Endothelial cell of umbilical vein (primary cell): ENCODE data around the gene GIT2.

Experiments used
- CTCF ChIP-seq, 2 donors: IDR thresholded peaks; 1 replicate in 1 of 2; 2 replicates in 1 of 2; pipeline ENCODE4 v1.5.1; 2011; ENCODE audit warnings: low read length in 2 of 2, mild to moderate bottlenecking in 2 of 2, moderate library complexity in 2 of 2, control low read depth in 1 of 2, inconsistent platforms in 1 of 2, low read depth in 1 of 2; ENCODE audit not compliant: insufficient read depth in 1 of 2; ENCODE audit errors: extremely low read depth in 1 of 2
- GATA2 ChIP-seq: IDR thresholded peaks from 2 replicates; pipeline ENCODE4 v1.7.0; 2011; ENCODE audit warnings: low read depth, mild to moderate bottlenecking, moderate library complexity, mixed read lengths, low read length; ENCODE audit not compliant: insufficient read length, insufficient read depth
- MAX ChIP-seq: IDR thresholded peaks from 2 replicates; pipeline ENCODE4 v1.6.1; 2011; ENCODE audit not compliant: insufficient read depth, insufficient read length
- MYC ChIP-seq: IDR thresholded peaks from one replicate; pipeline ENCODE4 v1.6.1; 2011; ENCODE audit warnings: mild to moderate bottlenecking, low read depth, low read length
- POLR2AphosphoS5 ChIP-seq: IDR thresholded peaks from 2 replicates; pipeline ENCODE4 v1.6.1; 2012; ENCODE audit warnings: low read depth, mild to moderate bottlenecking, control low read depth, low read length, moderate library complexity; ENCODE audit not compliant: insufficient read depth

- TF ChIP-seq CTCF (IDR thresholded peaks at IDR 0.05; ENCODE audit: extremely low read depth in 1 of 2, insufficient read depth in 1 of 2, low read depth in 1 of 2, low read length in 2 of 2): no peak
- no peak for TF ChIP-seq MAX
- TF ChIP-seq POLR2AphosphoS5: no peak
- TF ChIP-seq MYC: no peak
- TF ChIP-seq GATA2: no peak
Observed at GRCh38 chr12:109896188-109896587, 100.0 kb downstream of the GIT2 start.
